CMK (cell line): ENCODE data around the gene FAM124A.
"Not testable (repeated sequence)": the region's sequence is repeated elsewhere in the genome, so short reads cannot be mapped to it uniquely, and the experiment has no call there.

ENCODE experiments used
- DNase-seq: peaks from one replicate; pipeline ENCODE4 v3.0.0-alpha.2; 2010; ENCODE audit warnings: low read depth

Gene FAM124A

DNA sequence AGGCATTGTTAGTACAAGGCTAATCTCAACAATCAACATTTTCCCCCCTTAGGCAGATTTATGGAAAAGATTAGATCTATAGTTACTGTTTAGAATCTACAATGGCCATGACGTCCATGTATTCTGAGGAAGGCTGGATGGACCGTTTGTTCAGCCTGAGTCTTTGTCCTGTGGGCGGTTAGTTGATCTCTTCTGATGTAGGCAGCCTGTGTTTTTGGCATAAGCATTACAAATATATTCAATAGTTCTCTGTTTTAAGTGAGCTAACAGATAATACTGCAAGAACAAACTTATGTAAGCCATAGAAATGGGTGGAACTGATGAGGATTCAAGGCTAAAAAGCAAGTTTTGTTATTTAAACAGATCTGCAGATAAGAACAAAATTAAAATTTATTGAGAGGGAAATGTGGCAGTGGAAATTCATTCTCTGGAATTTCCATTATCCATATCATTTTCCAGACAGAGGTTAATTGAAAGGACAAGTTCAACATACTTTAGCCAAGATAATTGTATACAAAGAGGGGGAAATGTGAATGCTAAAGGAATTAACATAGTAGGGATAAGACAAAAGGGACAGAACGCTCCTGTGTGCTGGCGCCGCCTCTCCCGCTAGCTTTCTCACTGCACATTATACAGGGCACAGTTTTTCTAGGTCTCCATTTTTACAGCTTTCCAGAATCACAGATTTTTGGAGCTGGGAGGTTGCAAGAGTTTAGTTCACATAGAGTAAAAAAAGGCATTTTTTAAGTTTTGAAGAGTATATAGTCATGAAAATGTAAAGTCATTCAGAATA lies 48.6 kb downstream of the FAM124A start:
- DNase-seq = no peak

DNA sequence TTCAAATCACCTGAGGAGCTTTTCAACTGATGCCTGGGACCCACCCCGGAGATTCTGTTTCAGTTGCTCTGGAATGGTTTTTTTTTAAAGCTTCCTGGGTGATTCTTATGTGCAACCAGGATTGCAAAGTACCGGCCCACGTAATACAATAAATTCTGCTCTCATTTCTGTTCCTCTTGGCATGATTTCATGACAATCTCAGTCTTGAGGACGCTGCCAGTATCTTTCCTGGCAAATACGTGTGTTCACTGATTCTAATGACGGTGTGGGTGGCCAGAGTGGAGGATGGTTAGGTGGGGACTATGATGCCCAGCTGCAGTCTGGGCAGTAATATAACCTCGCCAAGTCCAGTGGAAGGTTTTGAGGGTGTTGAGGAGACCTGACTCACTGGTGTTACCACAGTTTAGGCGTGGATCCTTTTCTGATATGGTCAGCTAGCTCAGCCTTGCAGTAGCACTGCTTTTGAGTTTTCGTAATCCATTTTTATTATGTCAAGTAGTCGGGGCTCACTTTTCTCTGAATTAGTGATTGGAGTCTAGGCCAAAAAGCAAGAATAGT lies 49.4 kb downstream of the FAM124A start:
- DNase-seq = no peak

DNA sequence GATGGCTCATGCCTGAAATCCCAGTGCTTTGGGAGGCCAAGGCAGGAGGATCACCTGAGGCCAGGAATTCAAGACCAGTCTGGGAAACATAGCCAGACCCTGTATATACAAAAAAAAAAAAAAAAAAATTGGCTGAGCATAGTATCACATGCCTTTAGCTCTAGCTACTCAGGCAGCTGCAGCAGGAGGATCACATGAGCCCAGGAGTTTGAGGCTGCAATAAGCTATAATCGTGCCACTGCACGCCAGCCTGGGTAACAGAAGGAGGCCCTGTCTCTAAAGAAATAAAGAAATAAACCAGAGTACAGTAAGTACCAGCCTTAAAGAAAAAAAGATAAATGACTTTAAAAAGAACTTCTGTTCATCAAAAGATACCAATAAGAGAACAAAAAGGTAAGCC lies 52.9 kb downstream of the FAM124A start:
- no peak for DNase-seq

DNA sequence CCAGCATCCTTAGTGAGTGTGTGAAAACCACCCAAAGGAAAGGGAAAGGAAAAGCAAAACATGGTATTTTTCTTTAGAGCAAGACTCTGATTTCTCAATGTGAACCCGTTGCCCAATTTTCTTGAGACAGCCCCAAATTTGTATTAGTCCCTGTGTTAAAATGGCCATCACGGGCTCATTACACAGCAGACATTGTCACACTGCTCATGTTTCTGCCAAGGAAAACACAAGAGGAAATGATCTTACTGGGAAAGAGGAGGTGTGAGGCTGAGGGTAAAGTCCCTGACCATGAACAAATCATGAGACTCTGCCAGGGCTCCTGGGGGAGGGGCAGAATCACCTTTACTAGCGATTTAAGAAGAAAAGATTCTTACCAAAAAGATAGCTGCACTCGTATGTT lies 54.4 kb downstream of the FAM124A start:
- DNase-seq = no peak

DNA sequence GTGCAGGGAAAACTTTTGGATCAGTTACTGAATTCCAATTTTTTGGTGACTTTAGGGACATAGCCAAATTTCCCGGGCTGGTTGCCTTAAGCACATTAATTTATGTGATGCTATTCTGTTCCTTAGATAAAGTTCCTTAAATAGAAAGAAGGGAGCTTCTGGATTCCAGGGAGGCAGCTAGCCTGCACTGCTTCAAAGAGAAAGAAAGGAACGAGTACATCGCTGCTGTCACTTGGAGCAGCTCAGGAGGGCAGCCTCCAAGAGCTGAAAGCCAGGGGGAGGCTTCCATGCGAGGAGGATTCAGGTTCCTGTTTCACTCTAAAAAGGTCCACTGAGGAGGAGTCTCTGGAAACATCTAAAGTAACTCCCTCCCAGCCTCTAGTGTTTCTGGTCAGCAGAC lies 55.7 kb downstream of the FAM124A start:
- DNase-seq = no peak

DNA sequence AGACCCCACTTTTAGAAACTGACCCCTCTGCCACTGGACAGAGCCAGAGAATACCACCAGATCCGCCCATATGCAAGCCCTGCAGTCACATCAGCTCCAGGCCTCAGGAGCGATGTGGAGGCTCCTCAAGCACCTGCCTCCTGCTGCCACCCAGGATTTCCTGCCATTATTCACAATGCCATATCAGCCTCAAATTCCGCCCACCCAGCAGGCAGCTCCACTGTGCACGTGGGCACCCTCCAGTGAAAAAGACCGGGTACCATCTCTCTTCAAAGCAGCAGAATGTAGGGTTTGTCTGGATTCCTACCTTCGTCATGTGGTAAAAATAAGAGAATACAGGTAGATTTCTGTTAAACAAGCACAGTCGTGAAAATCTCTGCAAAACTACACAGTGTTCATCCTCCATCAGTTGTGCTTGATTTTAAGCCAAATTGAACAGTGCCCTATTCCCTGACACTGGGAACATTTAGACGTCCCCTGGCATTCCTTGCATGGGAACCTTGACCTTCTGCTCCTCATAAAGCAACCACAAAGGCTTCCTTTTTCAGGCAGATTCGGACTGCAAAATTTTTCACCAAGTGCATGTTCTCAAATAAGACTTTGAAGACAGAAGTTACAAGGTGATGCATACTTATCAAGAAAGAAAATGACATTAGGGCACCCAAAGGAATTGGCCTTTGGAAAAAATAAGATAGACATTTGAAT lies 56.4 kb downstream of the FAM124A start:
- DNase-seq = no peak

DNA sequence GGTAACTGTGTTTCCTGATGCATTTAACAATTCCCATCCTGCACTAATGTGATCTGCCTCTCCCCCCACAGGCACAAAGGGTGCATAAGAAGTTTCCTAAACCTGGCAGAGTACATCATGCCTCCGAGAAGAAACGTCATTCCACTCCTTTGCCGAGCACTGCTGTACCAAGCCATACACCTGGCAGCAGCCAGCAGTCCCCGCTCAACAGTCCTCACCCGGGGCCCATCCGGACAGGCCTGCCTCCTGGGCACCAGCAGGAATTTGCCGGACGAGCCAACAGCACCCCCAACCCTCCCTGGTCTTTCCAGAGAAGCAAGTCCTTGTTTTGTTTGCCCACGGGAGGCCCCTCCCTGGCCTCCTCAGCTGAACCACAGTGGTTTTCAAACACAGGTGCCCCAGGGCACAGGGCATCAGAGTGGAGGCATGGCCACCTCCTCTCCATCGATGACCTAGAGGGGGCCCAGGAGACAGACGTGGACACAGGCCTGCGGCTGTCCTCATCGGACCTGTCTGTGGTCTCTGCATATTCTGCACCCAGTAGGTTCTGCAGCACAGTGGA lies 58.3 kb downstream of the FAM124A start:
- no peak for DNase-seq

DNA sequence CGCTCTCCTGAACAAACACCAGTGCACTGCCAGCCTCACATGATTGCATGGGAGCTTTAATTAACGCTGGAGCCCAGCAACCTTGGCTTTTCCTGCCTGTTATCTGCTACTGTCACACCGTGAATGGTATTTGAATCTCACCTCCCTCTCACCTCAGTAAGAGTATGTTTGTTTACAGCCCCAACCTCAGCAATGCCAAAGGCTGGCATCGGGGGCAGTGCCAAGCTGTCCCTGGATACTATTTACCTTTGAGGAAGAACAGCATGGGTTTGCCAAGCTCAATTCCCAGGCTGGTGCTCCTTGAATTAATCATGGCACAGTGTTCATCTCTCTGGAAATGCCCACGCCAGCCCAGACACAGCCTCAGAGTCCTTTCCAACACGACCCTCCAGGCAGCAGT lies 60.1 kb downstream of the FAM124A start:
- no peak for DNase-seq

DNA sequence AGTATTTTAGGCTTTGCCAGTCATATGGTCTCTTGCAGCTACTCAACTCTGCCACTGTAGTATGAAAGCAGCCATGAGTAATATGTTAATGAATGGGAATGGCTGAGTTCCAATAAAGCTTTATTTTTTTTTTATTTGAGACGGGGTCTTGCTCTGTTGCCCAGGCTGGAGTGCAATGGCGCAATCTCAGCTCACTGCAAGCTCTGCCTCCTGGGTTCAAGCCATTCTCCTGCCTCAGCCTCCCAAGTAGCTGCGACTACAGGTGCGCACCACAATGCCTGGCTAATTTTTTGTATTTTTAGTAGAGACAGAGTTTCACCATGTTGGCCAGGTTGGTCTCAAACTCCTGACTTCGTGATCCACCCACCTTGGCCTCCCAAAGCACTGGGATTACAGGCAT lies 60.7 kb downstream of the FAM124A start:
- DNase-seq = not testable (repeated sequence)

DNA sequence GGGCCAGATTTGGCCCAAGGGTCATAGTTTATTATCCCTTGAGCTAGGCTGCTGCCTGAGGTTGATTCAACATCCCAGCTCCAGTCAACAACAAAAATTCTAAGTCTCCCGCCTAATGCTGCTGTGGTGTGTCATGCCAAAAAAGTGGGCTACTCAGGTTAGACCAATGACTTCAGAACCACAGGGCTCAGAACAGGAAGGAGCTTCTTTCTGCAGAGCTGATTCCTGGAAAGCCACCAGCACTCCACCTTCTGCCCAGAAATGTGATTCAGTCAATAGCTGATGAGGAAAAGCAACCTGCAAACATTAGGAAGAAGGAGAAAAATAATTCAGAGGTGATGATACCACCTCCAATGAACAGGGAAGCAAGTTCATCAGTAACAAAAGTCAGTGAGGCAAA lies 61.2 kb downstream of the FAM124A start:
- no peak for DNase-seq

DNA sequence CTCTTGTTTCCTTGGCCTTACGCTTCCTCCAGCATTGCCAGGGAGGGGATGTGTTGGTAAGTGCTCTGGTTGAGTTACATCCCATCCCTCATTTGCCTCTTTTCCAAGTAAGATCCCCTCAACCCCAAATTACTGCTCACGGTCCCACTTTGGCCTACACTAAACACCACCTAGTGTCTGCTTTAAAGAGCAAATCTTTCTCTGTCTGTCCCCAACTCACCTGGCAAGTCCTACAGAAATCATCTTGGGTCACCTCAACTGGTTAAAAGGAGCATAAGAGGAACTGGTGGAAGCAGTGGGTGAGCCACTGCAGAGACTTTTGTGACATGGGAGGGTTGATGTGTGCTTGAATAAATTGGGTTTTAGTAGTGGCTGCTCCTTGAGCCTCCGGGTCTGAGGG lies 62.1 kb downstream of the FAM124A start:
- DNase-seq = no peak

DNA sequence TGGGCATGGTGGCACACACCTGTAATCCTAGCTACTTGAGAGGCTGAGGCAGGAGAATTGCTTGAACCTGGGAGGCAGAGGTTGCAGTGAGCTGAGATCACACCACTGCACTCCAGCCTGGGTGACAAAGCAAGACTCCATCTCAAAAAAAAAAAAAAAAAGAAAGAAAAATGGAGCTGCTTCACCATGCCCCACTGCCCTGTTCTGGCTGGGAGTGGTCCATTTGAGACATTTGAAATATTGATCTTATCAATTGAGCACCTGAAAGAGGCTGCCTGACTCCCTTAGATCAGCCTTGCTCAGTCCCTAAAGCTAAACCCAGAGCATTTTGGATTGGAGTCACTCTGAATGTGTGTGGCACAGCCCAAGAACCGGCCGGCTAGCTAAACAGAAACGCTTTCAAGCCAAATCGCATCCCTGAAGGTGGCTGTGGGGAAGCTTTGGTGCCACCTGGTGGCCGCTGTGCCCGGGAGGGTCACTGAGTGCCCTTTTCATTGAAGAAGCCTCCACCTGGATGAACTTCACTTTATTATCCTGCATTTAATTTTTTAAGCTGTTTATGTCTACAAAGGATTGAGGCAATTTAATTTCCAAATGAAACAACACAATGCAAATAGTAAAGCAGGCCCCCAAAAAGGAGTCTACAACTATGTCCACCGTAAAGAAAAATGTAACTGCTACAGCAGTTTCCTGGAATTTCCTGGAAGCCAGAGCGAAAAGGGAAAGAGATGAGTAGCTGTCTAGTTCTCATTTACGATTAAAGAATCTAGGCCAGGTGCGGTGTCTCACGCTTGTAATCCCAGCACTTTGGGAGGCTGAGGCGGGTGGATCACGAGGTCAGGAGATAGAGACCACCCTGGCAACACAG lies 64.2 kb downstream of the FAM124A start:
- peak; percentile 38 for DNase-seq

DNA sequence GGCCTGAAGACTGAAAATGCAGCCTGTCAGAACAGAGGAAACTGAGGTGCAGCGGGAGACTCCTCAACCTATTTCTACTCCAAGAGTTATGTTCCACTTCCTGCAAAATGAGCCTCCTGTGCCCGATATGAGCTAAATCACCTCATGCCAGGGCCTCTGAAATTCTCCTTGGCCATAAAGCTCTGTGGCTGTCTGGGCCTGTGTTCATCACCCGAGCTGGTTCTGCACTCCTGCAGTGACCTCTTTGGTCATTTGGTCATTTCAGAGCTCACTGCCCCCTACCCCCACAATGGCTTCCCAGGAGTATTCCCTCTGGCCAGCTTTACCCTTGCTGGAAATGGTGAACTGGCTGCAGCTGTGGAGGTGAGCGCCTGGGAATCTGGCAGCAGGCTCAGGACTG lies 65.6 kb downstream of the FAM124A start:
- no peak for DNase-seq

DNA sequence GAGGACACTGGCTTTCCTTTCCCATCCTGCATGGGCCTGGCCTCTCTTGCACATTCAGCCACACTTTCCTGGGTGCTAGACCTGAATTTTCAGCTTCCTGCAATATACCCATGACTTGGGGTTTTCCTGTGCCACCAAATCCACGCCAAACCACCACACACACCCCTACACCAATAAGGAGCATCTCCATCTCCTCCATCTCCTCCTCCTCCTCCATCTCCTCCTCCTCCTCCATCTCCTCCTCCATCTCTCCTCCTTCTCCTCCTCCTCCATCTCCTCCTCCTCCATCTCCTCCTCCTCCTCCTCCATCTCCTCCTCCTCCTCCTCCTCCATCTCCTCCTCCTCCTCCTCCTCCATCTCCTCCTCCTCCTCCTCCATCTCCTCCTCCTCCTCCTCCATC lies 66.1 kb downstream of the FAM124A start:
- not testable (repeated sequence) for DNase-seq

DNA sequence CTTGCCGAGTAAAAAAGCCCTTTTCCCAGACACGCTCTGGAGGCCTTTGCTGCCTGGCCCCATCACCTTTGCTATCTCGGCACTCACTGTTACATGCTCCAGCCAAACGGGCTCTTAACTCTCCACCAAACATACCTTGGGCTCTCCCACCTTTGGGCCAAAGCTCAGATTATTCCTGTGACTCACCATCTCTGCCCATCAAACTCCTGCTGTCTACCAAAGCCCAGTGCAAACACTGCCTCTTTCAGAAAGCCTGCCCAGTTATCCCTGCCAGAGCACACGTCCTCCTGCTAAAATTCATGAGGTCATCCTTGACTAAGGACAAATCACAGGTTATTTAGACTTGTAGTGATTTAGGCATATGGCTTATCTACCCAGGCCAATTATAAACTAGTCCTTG lies 69.1 kb downstream of the FAM124A start:
- DNase-seq = no peak

DNA sequence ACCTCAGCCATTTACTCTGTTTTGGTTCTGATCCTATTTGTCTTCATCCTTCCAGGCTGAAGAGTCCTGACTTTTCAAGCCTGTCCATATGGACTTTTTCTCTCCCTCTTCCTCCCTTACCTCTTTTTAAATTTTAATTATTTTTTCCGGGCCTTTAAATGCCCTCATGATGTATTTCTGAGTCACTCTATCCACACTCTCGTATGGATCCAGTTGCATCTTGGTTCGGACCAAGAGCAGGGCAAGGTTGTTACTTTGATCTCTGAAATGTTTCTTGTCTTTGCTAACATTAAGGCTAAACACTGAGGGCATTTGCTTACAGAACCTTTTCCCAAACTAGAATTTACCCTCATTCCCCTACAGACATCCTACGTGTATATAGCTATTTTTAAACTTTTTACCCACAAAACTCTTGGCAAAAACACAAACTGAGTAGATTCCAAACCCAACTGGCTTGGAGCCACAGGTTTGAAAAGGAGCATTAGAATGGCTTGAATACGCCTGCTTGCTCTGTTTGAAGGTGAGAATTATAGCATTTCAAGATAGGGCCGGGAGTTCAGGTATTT lies 69.9 kb downstream of the FAM124A start:
- no peak for DNase-seq

DNA sequence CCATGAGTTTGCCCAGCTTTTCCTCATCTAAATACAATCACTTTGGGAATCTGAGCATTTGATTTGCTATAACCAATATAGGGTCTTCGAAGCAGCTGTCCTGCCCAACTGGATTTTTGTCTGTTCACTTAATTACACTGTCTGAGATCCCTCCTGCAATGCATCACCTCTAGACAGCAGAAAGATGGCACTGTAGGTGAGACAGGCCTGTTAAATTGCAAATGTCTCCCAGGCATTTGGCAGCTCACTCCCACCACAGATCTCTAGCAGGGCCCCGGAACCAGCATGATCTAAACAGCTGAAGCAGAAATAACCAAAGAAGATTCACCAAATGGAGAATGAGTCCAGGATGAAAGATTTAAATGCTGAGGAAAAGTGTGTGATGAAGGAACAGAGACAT lies 75.4 kb downstream of the FAM124A start:
- no peak for DNase-seq

DNA sequence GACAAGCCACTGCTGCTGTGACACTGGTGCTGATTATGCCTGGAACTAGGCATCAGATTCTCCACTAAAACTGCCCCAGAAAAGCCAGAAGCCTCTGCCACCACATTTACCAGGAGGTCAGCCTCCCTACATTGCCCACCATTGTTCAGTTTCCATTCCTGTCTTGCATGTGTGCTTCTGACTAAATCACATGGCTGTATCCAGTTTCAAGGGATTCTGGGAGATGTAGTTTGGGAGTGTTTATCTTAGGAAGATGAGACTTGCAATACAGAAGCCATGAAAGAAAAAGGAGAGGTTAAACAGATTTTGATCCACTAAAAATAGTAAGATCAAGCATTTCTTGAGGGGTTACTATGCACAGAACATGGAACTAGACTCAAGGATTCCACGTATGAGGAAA lies 76.6 kb downstream of the FAM124A start:
- no peak for DNase-seq

DNA sequence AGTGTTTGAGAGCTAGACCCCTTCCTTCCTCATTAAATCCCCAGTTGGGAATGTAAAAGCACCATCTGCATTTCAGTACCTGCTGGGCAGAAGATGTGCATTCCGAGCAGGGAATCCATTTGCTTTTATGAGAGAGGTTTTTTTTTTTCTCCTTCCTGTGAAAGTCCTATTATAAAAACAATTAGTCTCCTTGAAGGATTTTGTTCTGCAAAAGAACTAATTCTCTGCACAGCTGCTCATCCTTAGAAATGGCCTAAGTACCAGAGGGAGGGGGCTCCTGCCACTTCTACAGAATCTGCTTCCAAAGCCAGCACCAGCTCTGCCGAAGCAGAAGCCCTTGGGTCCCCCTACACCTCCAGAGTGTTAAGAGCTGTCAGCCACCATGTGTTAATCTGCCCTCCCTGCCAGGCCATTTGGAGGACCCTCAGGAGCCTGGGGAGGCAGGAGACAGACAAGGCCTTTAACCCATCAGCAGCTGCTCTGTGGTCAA lies 80.9 kb downstream of the FAM124A start:
- no peak for DNase-seq

DNA sequence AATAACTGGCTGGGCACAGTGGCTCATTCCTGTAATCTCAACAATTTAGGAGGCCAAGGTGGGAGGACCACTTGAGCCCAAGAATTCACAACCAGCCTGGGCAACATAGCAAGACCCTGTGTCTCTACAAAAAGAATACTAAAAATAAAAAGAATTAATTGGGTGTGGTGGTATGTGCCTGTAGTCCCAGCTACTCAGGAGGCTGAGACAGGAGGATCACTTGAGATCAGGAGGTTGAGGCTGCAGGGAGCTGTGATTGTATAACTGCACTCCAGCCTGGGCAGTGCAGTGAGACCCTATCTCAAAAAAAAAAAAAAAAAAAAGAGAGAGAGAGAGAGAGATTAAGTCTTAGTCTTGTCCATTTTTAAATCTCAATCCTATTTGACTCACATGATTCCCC lies 81.7 kb downstream of the FAM124A start:
- no peak for DNase-seq

DNA sequence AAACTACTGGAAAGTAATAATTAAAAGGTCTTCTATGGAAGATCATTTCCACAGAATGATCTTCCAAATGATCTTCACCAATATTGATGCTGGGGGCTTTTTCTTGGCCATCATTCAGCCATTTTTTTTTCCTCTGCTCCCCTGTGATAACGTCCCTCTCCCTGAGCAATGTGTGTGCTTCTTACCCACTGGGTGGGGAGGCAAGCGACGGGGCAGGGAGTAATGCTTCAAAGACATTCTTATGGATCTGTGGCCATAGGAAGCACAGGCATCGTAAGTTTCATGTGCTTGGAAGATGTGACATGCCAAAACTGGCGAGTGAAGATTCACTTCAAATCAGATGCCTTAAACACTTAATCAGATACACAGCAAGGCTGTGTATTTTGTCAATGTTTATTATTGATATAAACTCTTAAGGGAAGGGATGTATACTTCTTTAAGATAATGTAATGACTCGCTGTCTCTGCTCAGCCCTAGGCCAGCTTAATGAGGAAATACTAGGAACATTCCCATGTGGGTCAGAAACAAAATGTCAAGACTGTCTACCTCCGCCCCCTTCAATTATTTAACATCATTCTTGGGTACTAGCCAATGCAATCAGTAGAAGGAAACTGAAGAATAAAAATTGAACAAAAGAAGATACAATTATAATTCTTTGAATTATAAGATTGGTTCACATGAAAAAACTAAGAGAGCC lies 83.2 kb downstream of the FAM124A start:
- no peak for DNase-seq
